Body of pancreas (tissue), 4 donors: ENCODE measurements around the gene KIF19. TPM values are rescaled to one million over a fixed set of nuclear protein-coding genes. Genes with fewer than 3 reads are reported as not detected.

Source experiments
- ATAC-seq: fragments of 150-250 bp; one replicate; pipeline ENCODE4 v1.9.1; 2016
- DNase-seq, 4 donors: peaks; one replicate each; pipeline ENCODE4 v3.0.0-alpha.2; 2019
- H3K27ac ChIP-seq, 4 donors: fragments of 200-600 bp; sonication (generic); 1 replicate in 3 of 4; 2 replicates in 1 of 4; pipeline versions ENCODE4 v1.5.1 to v1.6.1; 2016 to 2019; ENCODE audit warnings: mild to moderate bottlenecking in 1 of 4, mixed read lengths in 1 of 4, moderate library complexity in 1 of 4
- H3K27me3 ChIP-seq, 2 donors: fragments of 200-600 bp; sonication (generic); one replicate each; pipeline ENCODE4 v1.6.0; 2016; ENCODE audit warnings: mild to moderate bottlenecking in 1 of 2
- H3K36me3 ChIP-seq, 2 donors: fragments of 200-600 bp; sonication (generic); replicated peaks in 1 of 2; 2 replicates each; pipeline ENCODE4 v1.5.1; 2016; ENCODE audit warnings: low read depth in 2 of 2; ENCODE audit not compliant: insufficient read depth in 1 of 2
- H3K4me1 ChIP-seq: fragments of 200-600 bp; sonication (generic); one replicate; pipeline ENCODE4 v1.6.0; 2016
- H3K4me3 ChIP-seq, 2 donors: fragments of 200-600 bp; sonication (generic); 1 replicate in 1 of 2; 2 replicates in 1 of 2; pipeline ENCODE4 v1.5.1; 2016 to 2019
- H3K9me3 ChIP-seq, 3 donors: fragments of 200-600 bp; sonication (generic); 1 replicate in 2 of 3; 2 replicates in 1 of 3; pipeline ENCODE4 v1.5.1; 2016
- POLR2A ChIP-seq, 3 donors: fragments of 450-650 bp; IDR thresholded peaks; one replicate each; pipeline ENCODE4 v1.6.1; 2016; ENCODE audit warnings: antibody characterized with exemption in 3 of 3, mild to moderate bottlenecking in 2 of 3
- WGBS, 2 donors: methylation state at CpG; one replicate each; pipeline ENCODE4 v1.1.5; 2017; 5-methylcytosine and 5-hydroxymethylcytosine counted together
- intact Hi-C: fragments of 100-400 bp; cut with DNase I; formaldehyde crosslinking; loops from one replicate; pipeline ENCODE4 v1.15.1; 2023
- total RNA-seq, 2 donors: library from RNA; depleted of rRNA; stranded (reverse); fragments of >200 nt; gene quantifications; one replicate each; pipeline ENCODE4 v1.1.0, GENCODE V29; 2016
- TF ChIP-seq, protein P1 (sequence below), 7 experiments: fragments of 450-650 bp in 4 of 7; fragments of 200-600 bp in 3 of 7; sonication (generic) in 3 of 7; IDR thresholded peaks; one replicate each; pipeline ENCODE4 v1.5.1; 2016 to 2019; ENCODE audit warnings: antibody characterized with exemption in 7 of 7

Gene KIF19
- total RNA-seq, 2 donors from 2014 or later = 2.3 to 3.3 TPM

DNA sequence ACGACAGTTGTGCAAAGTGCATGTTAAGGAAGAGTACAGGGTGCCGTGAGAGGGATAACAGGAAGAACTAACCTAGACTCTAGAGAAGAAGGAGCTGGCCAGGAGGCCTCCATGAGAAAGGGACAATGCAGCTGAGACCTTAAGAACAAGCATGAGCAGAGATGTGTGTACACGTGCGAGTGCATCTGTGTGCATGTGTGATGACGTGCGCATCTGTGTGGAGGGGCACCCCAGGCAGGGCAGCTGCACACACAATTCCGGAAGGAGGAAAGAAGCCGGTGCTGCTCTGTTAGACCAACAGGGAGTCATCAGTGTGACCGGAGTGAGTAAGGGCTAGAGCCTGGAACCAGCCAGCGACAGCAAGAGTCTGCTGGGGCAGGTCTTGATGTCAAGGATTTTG, 7.6 kb upstream of the KIF19 start:
- TF ChIP-seq POLR2A (IDR thresholded peaks at IDR 0.05) = no peak
- TF ChIP-seq, protein P1, sequence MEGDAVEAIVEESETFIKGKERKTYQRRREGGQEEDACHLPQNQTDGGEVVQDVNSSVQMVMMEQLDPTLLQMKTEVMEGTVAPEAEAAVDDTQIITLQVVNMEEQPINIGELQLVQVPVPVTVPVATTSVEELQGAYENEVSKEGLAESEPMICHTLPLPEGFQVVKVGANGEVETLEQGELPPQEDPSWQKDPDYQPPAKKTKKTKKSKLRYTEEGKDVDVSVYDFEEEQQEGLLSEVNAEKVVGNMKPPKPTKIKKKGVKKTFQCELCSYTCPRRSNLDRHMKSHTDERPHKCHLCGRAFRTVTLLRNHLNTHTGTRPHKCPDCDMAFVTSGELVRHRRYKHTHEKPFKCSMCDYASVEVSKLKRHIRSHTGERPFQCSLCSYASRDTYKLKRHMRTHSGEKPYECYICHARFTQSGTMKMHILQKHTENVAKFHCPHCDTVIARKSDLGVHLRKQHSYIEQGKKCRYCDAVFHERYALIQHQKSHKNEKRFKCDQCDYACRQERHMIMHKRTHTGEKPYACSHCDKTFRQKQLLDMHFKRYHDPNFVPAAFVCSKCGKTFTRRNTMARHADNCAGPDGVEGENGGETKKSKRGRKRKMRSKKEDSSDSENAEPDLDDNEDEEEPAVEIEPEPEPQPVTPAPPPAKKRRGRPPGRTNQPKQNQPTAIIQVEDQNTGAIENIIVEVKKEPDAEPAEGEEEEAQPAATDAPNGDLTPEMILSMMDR (IDR thresholded peaks at IDR 0.05) = no peak
- ATAC-seq (no peak), DNase-seq (no peak)
- Histone ChIP-seq H3K4me1 (no peaks in the 10 kb centered on the region), H3K27ac (no peak overlapping the region), H3K27me3 (no peaks in the 10 kb centered on the region), H3K36me3 (no peaks in the 10 kb centered on the region), H3K9me3 (no peaks in the 10 kb centered on the region), H3K4me3 (no peak overlapping the region)
- intact Hi-C loops = no loop called here
- WGBS, 2 donors = 79% methylated on average over 10 of the region's 10 CpGs

DNA sequence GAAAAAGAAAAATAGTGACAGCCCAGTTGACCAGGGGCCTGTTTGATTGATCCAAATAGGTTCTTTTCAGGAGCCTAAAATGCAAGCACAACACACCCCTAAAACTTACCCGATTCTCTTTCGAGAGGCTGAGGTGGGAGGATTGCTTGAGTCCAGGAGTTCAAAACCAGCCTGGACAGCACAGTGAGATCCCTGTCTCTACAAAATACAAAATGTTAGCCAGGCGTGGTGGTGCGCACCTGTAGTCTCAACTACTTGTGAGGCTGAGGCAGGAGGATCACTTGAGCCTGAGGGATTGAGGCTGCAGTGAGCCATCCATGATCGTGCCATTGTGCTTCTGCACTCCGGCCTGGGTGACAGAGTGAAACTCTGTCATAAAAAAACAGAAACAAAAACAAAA, 1.5 kb upstream of the KIF19 start:
- TF ChIP-seq POLR2A (IDR thresholded peaks at IDR 0.05) = no peak
- TF ChIP-seq, protein P1 (IDR thresholded peaks at IDR 0.05) = no peak
- H3K36me3 ChIP-seq = no peaks in the 10 kb centered on the region
- H3K27ac ChIP-seq = no peak overlapping the region
- no peaks in the 10 kb centered on the region for H3K9me3 ChIP-seq
- peaks cover 15% of the 10 kb centered on the region for H3K4me1 ChIP-seq
- 79 to 84% methylated on average over 6 of the region's 6 CpGs for WGBS, 2 donors
- no peak for ATAC-seq
- intact Hi-C loops = no loop called here
- H3K4me3 ChIP-seq = no peak overlapping the region
- no peak for DNase-seq
- peaks cover 0 to 6% of the 10 kb centered on the region in 2 donors for H3K27me3 ChIP-seq

DNA sequence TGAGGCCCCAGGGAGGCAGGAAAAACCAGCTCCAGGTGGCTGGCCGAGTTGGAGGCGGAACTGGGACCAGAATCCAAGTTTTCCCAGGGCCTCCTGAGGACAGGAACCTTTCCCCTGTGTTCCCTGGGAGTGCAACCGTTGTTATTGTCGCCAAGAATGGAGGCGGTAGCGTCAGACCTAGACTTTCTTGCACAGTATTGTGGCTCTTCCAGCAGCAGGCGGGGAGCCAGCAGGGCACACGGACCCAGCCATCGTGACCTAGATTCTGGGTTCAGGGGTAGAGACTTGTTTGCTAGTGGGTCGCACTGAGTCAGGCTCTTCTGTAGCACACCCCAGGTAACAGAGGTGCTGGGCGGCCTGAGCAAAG, 667 bp upstream of the KIF19 start:
- intact Hi-C loops = no loop called here
- peaks cover 0 to 6% of the 10 kb centered on the region in 2 donors for H3K27me3 ChIP-seq
- no peaks in the 10 kb centered on the region for H3K36me3 ChIP-seq
- H3K4me1 ChIP-seq = peaks cover 15% of the 10 kb centered on the region
- no peak for ATAC-seq
- 31% methylated on average over 11 of the region's 11 CpGs; no CpG with 5 or more reads in 1 of the 2 donors for WGBS, 2 donors
- no peak overlapping the region for H3K27ac ChIP-seq
- TF ChIP-seq, protein P1 (IDR thresholded peaks at IDR 0.05) = no peak
- TF ChIP-seq POLR2A (IDR thresholded peaks at IDR 0.05) = no peak
- H3K9me3 ChIP-seq = no peaks in the 10 kb centered on the region
- no peak for DNase-seq
- no peak overlapping the region for H3K4me3 ChIP-seq

DNA sequence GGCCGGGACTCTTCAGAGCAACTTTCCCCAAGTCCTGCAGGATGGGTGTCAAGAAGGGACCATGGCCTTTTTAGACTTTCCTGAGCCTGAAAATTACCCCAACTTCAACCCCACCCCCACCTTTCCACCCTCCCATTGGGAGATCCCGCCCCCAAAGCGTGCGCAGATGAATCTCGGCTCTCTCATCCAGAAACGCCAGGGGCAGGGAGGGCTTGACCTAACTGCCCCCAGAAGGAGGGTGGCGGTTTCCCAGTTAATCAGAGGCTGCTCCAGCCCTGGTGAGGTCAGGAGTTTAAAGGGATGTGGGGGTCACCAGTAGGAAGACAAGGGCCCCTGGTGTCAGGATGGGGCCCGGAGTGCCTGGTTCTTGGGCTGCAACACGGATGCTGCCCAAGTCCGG, 480 bp downstream of the KIF19 start:
- H3K36me3 ChIP-seq = no peaks in the 10 kb centered on the region
- peaks cover 15% of the 10 kb centered on the region for H3K4me1 ChIP-seq
- DNase-seq (no peak), ATAC-seq (no peak)
- H3K4me3 ChIP-seq = no peak overlapping the region
- no peak overlapping the region for H3K27ac ChIP-seq
- intact Hi-C loops = no loop called here
- no peaks in the 10 kb centered on the region for H3K9me3 ChIP-seq
- 35 to 57% methylated on average over 5 to 9 of the region's 10 CpGs for WGBS, 2 donors
- no peak for TF ChIP-seq POLR2A (IDR thresholded peaks at IDR 0.05)
- TF ChIP-seq, protein P1 (IDR thresholded peaks at IDR 0.05) = no peak
- peaks cover 0 to 6% of the 10 kb centered on the region in 2 donors for H3K27me3 ChIP-seq

DNA sequence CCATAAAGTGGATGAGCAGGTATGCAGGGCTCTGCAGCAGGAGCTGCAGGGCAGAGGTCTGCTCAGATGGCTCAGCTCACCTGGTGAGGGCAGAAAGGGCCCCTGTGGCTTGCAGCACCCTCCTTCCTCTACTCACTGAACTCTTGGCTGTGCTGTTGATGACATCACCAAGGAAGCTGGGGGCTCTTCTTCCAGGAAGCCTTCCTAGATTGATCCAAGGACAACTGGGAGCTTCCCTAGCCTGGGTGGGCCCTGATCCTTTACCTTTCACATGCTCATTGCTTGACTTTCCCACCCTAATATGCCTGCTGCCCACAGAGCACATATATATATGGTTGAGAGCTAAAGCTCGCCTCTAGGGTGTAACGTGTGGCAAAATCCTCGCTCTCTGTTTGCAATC, 2.5 kb downstream of the KIF19 start:
- Histone ChIP-seq H3K4me1 (peaks cover 15% of the 10 kb centered on the region), H3K9me3 (no peaks in the 10 kb centered on the region), H3K36me3 (no peaks in the 10 kb centered on the region), H3K27me3 (peaks cover 0 to 6% of the 10 kb centered on the region in 2 donors), H3K4me3 (no peak overlapping the region), H3K27ac (no peak overlapping the region)
- intact Hi-C loops = no loop called here
- no peak for ATAC-seq
- WGBS, 2 donors = 95 to 100% methylated on average over 3 of the region's 3 CpGs
- TF ChIP-seq, protein P1 (IDR thresholded peaks at IDR 0.05) = no peak
- no peak for TF ChIP-seq POLR2A (IDR thresholded peaks at IDR 0.05)
- DNase-seq = no peak
